HG02870 (cell line): Measurements from ENCODE around the gene IQCH.
A peak's percentile ranks its signal among the peaks of the same experiment; 100 is the strongest.

Experiments
- ATAC-seq: cut with Tn5 transposase; IDR thresholded peaks from one replicate; pipeline ENCODE4 v1.9.1; 2021; ENCODE audit warnings: mild to moderate bottlenecking, moderate library complexity; ENCODE audit not compliant: unreplicated experiment

The IQCH gene

DNA sequence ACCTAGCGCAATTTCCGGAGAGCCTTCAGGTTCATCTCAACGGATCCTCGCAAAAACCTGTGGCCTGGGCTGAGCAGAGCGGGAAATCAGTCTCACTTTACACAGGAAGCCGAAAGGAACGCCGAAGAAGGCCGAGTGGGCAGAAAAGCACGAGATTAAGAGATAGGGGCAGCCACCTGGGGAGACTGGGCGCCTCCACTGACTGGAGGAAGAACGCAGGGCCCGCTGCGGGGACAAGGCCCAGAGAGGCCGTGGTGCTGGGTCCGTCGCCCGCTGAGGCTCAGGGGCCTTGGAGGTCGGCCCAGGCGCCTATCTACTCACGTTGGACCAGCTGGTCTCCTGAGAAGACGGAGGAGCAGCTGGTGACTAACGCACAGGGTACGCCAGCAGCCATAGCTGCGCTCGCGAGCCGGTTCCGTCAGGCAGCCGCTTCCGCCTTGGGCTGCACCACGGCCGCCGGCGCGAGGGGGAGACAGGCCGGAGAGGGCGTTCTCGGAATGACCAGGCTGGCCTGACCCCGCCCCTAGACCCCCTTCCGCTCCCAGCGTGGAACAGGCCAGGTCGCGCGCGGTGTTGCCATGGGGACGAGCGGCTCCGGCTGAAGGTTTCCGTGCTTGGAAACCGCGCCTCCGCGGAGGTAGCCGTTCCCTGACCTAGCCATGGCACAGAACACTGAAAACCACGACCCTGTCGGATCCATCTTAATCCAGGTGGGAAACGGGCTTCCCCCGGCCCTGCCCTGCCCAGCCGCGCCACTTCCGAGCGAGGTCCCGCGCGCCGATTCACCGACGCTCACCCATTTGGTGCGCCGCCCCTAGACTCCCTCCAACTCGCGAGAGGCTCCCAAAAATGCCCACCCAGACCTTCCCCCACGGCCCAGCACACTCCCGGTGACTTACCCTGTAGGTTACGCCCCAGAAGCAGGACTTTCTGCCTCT, at the start of gene IQCH, which contains the start of gene AAGAB:
IQCH (plus strand) TSS at position 549 of the 938 bp plus-strand sequence; CDS start at position 660, 111 bp downstream.
AAGAB (minus strand) TSS at position 424 of the 938 bp plus-strand sequence; CDS start at position 394, 30 bp downstream.
- peak; percentile 85 for ATAC-seq

DNA sequence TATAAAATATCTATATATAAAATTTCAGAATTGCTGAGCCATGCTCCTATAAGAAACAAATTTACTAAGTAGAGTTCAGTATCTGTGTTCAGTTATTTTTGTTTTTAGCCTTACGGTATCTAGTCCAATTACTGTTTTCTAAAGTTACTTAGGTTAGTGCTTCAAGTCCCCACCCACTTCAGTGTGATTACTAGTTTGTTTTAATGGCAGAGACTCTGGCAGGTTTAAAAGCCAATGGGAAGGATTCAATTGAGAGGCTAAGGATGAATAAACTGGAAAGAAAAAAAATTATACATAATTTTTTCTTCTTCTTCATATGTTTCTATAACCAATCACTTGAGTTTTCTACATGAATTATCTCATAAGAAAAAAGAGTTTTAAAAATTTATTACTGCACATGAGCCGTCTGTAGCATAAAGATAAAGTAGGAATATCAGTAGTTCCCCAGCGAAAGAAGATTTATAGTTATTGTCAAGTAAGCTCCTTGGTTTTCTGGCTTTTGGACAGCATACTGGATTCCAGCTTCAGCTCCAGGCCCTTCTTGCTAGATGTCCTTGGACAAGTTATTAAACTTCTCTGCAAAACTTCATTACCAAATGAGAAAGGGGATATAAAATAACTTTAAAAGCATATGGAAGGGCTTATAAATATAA, 46.9 kb upstream of the IQCH start:
- ATAC-seq = no peak

DNA sequence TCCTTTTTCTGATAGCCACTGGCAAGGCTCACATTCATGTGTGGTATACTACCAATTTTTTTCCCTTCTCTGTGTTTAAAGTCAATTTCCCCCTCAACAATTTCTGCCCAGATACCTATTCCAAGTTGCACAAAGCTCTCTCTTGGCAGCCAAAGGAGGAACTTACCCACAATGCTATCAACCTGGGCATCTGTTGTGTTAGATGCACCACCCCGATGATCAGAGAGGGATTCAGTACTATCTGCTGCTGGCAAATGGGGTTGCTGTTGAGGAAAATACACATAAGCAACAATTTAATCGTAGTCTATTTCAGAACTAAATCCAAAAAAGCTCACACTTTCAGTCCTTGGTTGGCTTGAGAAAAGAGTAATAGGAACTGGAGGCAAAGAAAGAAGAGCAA, 46.2 kb upstream of the IQCH start:
- ATAC-seq = no peak

DNA sequence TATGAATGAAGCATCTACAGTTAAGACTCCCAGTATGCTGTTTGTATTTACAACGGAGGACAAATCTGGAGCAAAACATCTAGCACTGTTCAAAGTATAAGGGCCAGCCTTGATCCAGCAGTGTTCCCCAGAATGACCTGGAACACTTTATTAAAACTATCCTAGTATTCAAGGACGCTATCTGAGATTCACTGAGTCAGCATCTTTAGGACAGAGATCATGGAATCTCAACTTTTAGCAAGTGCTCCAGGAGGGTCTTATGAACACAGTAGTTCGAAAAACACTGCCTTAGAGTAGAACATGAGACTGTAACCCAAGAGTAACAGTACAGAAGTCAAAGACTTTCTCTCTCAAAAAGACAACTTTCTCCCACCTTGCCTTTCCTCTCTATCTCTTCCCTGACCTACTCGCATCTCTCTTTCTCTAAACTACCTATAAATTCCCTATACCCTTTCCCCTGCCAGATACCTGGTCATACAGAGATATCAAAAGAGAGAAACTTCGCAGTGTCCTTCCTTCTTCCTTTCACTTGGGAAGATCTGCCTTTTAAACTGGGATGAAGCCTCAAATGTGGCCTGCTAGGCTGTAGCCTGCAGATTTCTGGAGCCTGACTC, 43.9 kb upstream of the IQCH start:
- no peak for ATAC-seq

DNA sequence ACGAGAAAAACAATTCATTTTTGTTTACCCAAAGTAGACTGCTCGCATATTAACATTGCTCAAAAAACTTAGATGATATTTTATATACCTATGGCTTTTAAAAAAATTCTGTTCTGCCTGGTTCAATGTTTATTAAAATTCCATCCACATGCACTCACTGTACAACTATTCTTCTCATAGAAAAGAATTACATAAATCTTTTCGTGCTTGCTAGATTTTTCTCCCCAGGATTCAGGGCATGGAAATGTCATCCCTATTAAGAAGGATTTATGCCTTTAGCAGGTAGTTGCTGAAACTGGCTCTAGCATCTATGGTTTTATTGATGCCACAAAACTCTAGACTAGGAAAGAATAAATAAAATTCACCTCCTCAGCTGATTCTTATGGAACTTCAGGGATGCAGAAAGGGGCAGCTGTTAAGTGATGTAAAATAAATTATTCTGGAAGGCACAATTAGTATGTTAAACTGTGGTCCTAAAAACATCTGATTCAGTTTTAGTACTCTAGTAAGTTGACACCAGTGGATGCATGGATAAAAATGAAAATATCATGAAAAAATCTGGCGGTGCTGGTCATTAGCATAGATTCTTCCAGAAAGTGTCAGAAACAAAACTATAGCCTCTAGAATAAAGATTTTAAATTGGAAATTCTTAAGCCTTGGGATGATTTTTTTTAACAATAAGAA, 41.8 kb upstream of the IQCH start:
- ATAC-seq = no peak

DNA sequence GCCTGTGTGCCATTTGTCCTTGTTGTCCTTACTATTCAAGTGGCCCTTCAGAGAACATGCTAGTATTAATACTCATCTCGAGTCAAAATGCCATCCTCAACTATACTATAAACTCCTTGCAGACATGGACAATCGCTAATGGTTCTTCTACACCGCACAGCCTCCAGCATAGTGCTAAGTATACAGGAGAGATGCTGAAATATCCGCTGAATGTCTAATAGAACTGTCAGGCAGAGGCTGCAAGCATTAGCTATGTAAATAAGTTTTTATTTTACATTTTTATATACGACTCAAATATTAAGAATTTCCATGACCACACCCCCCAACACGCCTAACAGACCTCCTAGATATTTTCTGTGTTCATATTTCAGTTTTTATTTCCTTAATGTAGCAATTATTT, 39.5 kb upstream of the IQCH start:
- ATAC-seq = no peak

DNA sequence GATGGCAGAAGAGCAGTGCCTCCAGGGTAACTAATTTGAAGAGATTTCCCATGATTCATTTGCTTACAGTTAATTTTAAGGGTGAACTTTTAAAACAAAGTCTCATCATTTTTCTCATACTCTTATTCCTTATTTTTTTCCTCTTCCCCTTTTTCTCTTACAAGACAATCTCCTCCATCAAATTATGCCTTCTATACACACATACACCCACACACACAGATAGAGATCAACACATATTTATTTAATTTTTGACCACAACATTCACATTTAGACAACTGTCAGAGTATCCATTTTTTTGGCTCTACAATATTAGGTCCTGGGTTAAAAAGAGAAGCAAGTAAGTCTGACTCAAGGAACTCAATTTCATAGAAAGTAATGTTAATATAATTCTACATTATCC, 37.7 kb upstream of the IQCH start:
- no peak for ATAC-seq

DNA sequence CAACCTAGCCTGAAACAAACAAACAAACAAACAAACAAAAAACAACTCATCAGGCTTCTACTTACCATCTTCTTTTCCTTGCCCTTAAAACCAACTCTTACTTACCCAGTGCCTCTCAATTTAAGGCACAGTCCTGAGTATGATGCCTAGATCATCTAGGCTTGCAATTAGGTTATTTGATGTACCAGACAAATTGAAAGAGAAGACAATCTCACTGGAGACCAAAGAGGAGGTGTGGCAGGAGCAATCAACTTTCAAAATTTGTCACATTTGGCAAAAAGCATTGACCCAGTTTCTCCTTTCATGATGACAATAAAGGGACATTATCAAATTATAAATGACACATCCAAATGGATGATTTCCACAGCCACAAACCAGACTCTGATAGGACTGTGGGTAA, 36.2 kb upstream of the IQCH start:
- no peak for ATAC-seq

DNA sequence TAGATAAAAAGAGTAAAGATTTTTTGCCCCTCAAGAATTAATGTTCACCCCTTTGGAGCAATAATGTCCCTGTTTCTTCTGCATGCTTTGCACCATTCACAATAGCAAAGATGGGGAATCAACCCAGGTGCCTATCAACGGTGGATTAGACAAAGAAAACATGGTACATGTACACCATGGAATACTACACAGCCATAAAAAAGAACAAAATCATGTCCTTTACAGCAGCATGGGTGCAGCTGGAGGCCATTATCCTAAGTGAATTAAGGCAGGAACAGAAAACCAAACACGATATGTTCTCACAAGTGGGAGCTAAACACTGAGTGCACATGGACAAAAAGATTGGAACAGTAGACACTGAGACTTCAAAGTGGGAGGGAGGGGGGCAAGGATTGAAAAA, 35.3 kb upstream of the IQCH start:
- no peak for ATAC-seq

DNA sequence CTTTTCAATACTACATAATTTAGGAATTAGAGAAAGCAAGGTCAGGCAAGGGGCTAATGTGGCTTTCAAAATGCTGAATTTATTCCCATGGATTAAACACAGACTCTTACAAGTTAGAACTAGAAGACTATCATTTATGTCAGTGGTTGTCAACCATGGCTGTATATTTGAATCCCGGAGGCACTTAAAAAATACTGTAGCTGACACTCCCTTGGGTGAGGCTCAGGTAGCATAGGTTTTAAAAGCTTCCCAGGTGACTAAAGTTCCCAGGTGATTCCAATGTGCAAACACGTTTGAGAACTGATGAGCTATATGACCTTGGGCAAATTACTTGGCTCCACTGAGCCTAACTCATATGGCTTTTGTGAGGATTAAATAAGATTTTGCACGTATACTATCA, 29.7 kb upstream of the IQCH start:
- ATAC-seq = no peak

DNA sequence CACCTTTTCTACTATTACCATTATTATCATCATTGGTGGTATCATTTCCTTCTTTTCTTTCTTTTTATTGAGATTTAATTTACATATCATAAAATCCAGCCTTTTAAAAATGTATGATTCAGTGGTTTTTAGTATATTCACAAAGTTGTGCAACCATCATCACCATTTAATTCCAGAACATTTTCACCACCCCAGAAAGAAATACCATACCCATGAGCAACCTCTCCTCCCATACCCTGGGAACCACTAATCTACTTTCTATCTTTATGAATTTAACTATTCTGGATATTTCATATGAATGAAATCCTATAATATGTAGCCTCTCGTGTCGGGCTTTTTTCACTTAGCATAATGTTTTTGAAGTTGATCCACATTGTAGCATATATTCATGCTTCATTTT, 29.2 kb upstream of the IQCH start:
- ATAC-seq = no peak

DNA sequence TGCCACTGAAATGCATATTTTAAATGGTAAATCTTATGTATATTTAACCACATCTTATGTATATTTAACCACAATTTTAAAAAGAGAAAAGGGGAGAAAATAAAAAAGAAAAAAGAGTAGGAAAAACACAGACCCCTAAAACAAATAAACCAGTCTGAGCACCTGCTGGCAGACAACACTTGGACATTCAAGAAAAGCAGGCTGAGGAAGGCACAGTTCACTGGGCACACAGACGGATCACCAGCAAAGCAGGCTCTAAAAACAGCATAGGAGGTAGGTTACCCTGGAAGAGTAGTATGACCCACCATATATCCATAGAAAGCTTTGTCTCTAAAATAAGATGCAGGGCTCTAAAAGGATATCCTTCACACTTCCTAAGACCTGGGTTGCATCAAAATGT, 27.2 kb upstream of the IQCH start:
- ATAC-seq = no peak

DNA sequence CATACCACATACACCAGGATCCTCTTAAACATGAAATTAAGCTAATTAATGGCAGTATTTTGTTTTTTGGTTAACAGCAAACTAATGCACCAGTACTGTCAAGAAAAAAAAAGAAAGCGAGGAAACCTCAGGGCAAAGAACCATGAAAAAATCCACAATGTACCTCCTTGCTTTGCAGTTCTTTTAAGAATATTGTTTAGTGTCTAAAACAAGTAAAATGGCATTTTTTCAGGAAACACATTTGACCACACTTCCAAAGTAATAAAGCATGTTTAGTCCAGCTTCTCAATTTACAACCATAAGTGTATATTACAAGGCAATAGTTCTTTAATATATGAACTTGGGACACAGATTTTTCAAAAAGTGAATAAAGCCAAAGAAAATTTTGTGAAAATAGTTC, 26.7 kb upstream of the IQCH start:
- ATAC-seq = no peak

DNA sequence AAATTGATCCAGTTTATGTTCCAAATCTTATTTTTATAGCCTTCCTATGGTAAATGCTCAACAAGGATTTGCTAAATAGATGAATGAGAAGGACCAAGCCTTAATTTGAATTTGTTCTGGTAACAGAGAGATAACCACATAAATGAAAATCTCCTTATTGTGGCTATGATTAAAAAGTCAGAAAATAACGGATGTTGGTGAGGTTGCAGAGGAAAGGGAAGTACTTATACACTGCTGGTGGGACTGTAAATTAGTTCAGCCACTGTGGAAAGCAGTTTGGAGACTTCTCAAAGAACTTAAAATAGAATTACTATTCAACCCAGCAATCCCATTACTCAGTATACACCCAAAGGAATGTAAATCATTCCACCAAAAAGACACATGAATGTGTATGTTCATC, 26.3 kb upstream of the IQCH start:
- ATAC-seq = no peak

DNA sequence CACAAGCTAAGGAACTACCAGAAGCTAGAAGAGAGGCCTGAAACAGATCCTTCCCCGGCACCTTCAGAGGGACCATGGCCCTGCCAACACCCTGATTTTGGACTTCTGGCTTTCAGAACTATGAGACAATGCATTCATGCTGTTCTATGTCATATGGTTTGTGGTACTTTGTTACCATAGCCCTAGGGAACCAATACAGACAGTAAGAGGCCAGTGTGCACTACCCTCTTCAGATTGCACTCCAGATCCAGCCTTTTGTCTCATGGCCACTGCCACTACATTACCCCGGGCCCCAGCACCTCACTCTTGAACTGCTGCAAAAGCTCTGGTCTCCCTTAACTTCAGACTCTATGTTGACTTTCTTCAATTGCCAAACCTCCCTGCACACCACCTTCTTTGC, 24.1 kb upstream of the IQCH start:
- no peak for ATAC-seq

DNA sequence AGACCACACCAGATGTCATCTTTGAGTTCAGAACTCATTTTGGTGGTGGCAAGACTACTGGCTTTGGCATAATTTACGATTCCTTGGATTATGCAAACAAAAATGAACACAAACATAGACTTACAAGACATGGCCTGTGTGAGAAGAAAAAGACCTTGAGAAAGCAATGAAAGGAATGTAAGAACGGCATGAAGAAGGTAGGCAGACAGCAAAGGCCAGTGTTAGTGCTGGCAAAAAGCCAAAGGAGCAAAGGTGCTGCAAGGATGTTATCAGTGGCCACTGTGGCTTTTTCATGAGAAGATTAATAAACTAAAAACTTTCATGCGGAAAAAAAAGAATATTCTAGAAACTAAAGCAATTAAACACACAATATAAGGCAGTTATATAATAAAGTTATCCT, 22.0 kb upstream of the IQCH start:
- ATAC-seq = no peak

DNA sequence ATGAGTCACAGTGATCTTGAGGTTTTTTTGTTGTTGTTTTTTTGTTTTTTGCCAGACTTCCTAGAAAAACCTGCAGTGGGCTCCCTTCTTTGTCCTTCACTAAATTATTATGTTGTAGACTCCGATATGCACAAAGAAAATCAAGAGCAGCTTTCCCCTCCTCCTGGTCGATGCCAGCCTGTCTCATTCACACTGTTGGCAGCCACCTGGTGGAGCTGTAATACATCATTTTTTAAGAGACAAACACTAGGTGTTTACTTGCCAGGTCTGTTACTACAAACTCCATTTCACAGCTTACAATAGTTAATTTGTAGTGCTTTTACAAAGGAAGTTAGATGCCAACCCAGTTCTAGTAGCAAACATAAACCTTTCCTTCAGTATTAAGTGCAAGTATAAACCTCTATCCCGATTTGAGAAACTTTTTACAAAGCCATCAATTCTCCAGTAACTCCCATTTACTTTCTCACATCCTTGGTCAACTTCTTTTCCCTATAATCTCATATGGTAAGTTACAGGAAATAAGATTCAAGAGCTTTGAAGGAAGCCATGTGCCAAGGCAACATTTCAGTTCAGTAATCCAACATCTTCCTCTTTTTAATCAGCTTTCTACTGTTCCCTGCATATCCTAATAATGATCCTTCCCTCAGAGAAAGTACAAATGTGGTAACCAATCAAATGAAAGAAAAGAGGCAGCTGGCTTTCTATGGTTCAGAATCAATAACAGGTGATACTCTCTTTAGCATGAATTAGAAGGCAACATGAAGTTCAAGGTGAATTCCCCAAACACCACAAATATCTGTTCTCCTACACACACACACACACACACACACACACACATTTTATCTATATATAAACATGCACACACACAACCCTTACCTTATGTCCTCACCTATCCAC, 14.1 kb upstream of the IQCH start:
- peak; percentile 10 for ATAC-seq

DNA sequence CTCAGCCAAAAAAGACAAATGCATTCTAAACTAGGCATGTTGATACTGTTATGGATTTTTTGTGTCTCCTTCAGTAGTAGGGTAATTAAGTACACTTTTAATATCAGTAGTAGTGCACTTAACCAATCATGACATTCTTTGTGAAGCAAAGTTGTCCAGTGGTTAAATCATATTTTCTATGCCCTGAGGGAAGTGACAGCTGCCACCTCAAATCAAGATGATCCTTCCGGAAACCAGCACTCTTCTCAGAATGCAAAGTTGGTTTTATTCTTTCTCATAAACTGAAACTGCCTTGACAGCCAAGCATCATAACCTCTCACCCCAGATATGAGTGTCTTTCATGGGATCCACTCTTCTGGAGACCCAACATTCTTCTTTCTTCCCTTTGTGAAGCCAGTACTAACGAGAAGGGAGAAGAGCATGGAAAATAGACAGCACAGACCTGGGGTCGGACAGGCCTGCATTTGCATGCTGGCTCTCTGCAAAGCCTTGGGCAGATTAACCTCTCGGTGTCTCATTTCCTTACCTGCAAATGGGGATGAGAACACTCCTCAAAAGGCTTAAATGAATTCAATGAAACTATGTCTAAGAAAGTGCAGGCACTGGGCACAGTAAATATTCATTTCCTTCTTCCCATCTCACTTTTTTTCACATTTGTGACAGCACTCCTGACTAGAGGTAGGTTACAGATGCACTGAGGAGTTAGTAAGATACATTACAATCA, 13.3 kb upstream of the IQCH start:
- ATAC-seq = peak; percentile 90

DNA sequence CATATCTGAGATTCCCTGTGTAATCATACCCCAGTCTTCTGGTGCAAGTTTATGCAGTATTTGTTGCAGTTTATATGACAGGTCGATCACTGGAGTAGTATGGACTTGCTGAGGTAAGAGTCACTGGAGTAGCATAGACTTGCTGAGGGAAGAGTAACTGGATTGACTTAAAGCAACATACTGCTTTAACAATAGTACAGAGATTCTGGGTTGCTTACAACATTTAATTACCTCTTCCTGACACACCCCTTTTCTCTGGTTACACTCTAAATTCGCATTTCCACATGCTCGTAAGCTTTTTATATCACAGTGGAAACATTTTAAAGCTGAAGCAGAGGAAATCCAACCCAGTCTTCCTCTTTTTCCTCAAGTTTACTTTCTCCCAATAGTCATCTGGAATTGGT, 11.9 kb upstream of the IQCH start:
- ATAC-seq = no peak
